ENCODE measurements around the gene FSIP1.

Gene FSIP1

DNA sequence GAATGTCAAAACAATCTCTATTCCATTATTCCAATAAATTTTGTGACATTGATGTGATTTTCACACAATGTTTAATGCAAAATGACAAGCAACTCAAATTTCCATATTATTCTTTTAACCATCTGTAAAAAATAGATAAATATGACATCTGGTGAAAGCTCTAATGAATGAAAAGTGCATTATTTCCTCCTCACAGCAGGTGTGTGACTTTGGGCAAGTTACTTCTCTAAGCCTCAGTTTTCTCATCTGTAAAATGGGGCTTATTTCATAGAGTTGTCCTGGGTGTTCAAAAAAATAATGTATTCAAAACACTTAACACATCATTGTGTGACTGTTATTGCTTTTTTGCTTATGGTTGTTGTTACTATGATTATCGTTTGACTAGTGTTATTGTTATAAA lies 131.3 kb downstream of the FSIP1 start:
- TF ChIP-seq CTCF (IDR thresholded peaks at IDR 0.05; ENCODE audit: insufficient read depth, low read depth, low read length, missing control alignments): no peak
- no peak for DNase-seq (ENCODE audit: low read depth)

DNA sequence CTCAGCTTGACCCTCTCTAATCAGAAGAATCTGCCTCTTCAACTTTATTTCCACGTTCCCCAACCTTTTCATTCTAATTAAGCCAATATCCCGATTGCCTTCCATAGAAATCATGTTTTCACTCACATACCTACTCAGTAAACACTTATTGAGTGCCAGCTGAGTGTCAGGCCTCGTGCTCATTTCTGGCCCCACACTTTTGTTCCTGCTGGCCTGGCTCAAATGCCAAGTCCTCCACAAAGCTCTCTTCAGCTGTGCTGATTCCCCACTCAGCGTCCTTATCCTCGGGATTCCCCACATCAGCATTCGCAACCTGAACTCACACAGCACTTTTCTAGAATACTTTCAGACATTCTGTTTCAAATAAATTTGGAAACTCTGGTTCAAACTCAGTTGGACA lies 132.9 kb downstream of the FSIP1 start:
- no peak overlapping the region for H3K4me3 ChIP-seq (ENCODE audit: low read length)
- no peak for DNase-seq (ENCODE audit: low read depth)
- no peak for TF ChIP-seq CTCF (IDR thresholded peaks at IDR 0.05; ENCODE audit: insufficient read depth, low read depth, low read length, missing control alignments)

More for the DNA sequence above, 131.3 kb downstream of the FSIP1 start:
- H3K4me3 ChIP-seq (ENCODE audit: low read length): no peak overlapping the region

GRCh38 chr15:39646425-39646824 lies 136.2 kb downstream of the FSIP1 start:
- H3K4me3 ChIP-seq (ENCODE audit: low read length): no peak overlapping the region
- TF ChIP-seq CTCF (IDR thresholded peaks at IDR 0.05; ENCODE audit: insufficient read depth, low read depth, low read length, missing control alignments): no peak
- no peak for DNase-seq (ENCODE audit: low read depth)

DNA sequence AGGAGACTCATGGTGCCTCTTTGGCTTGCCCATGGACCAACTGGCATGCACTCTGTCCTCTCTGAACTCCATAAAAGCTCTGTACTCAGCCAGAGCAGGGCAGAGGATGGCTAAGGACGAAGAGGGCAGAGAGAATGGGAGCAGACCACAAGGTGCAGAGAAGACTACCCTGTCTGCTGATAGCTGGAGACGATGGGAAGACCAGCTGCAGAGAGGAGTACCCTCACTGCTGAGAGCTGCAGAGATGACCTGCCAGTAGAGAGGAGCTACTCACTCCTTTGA lies 136.7 kb downstream of the FSIP1 start:
- H3K4me3 ChIP-seq (ENCODE audit: low read length): no peak overlapping the region
- no peak for TF ChIP-seq CTCF (IDR thresholded peaks at IDR 0.05; ENCODE audit: insufficient read depth, low read depth, low read length, missing control alignments)
- no peak for DNase-seq (ENCODE audit: low read depth)

GRCh38 chr15:39645138-39645975 lies 137.3 kb downstream of the FSIP1 start:
- no peak for DNase-seq (ENCODE audit: low read depth)
- H3K4me3 ChIP-seq (ENCODE audit: low read length): no peak overlapping the region
- TF ChIP-seq CTCF (IDR thresholded peaks at IDR 0.05; ENCODE audit: insufficient read depth, low read depth, low read length, missing control alignments): no peak

- DNase-seq (ENCODE audit: low read depth): no peak
- TF ChIP-seq CTCF (IDR thresholded peaks at IDR 0.05; ENCODE audit: insufficient read depth, low read depth, low read length, missing control alignments): no peak
Observed at GRCh38 chr15:39644136-39644535, 138.5 kb downstream of the FSIP1 start.

DNA sequence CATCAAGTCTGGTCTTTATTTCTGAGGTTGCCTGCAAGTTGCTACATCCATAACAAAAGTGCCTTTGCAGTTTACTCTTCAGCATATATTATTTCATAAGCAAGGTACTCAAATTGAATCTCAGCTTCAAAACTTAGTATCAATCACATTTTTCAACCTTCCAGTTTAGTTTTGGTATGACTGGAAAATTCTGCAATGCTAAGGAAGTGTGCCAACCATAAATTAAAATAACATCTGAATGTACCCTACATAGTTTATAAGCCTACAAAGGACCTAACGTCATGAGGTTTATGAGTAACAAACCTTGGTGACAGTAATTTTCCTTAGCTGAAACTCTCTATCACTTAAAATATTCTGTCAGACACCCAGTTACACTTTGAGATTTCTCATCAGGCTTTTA lies 138.9 kb downstream of the FSIP1 start:
- no peak for TF ChIP-seq CTCF (IDR thresholded peaks at IDR 0.05; ENCODE audit: insufficient read depth, low read depth, low read length, missing control alignments)
- DNase-seq (ENCODE audit: low read depth): no peak
- H3K4me3 ChIP-seq (ENCODE audit: low read length): no peak overlapping the region

More at GRCh38 chr15:39644136-39644535, 138.5 kb downstream of the FSIP1 start:
- H3K4me3 ChIP-seq (ENCODE audit: low read length): no peak overlapping the region

Data from epithelial cell of esophagus (primary cell).